HEK293T (cell line): ENCODE results near the gene CNFN.

Experiments used
- CTCF ChIA-PET: fragments of 350-600 bp; formaldehyde crosslinking; extraction: SDS; loops from one replicate; lab custom pipeline; 2021; ENCODE audit warnings: antibody characterized with exemption, inconsistent platforms; lab: Yijun Ruan, JAX
- POLR2A ChIA-PET: fragments of 350-600 bp; formaldehyde crosslinking; extraction: SDS; loops from one replicate; lab custom pipeline; 2020; ENCODE audit warnings: antibody characterized with exemption, inconsistent platforms; lab: Yijun Ruan, JAX
- DNase-seq: peaks from one replicate; pipeline ENCODE4 v3.0.0; 2012; ENCODE audit warnings: mixed read lengths; ENCODE audit errors: extremely low spot score
- ARNT ChIP-seq: fragments of 450-650 bp; IDR thresholded peaks from 2 replicates; pipeline ENCODE4 v1.6.1; 2017; ENCODE audit warnings: mild to moderate bottlenecking
- BHLHE40 ChIP-seq: fragments of 450-650 bp; IDR thresholded peaks from 2 replicates; pipeline ENCODE4 v1.6.1; 2016; ENCODE audit warnings: mild to moderate bottlenecking, moderate library complexity, borderline replicate concordance
- CTBP1 ChIP-seq: fragments of 450-650 bp; IDR thresholded peaks from 2 replicates; pipeline ENCODE4 v1.6.1; 2016; ENCODE audit warnings: borderline replicate concordance
- ELF4 ChIP-seq: fragments of 450-650 bp; IDR thresholded peaks from 2 replicates; pipeline ENCODE4 v1.6.1; 2017; ENCODE audit warnings: antibody characterized with exemption
- FOXA1 ChIP-seq: fragments of 450-650 bp; IDR thresholded peaks from 2 replicates; pipeline ENCODE4 v1.6.1; 2016; ENCODE audit warnings: mild to moderate bottlenecking
- FOXK2 ChIP-seq: fragments of 450-650 bp; IDR thresholded peaks from 2 replicates; pipeline ENCODE4 v1.6.1; 2016; ENCODE audit warnings: mild to moderate bottlenecking
- FOXM1 ChIP-seq: fragments of 450-650 bp; IDR thresholded peaks from 2 replicates; pipeline ENCODE4 v1.6.1; 2017; ENCODE audit warnings: mild to moderate bottlenecking, borderline replicate concordance
- HDGF ChIP-seq: fragments of 450-650 bp; IDR thresholded peaks from 2 replicates; pipeline ENCODE4 v1.6.1; 2017; ENCODE audit warnings: antibody characterized with exemption, borderline replicate concordance
- L3MBTL2 ChIP-seq: fragments of 450-650 bp; conservative IDR thresholded peaks from 2 replicates; pipeline ENCODE4 v1.6.1; 2016; ENCODE audit warnings: mild to moderate bottlenecking
- LEF1 ChIP-seq: fragments of 450-650 bp; IDR thresholded peaks from 2 replicates; pipeline ENCODE4 v1.6.1; 2017; ENCODE audit warnings: mild to moderate bottlenecking, borderline replicate concordance
- NFRKB ChIP-seq: fragments of 450-650 bp; IDR thresholded peaks from 2 replicates; pipeline ENCODE4 v1.6.1; 2016; ENCODE audit warnings: mild to moderate bottlenecking, moderate library complexity
- SP1 ChIP-seq: fragments of 450-650 bp; IDR thresholded peaks from 2 replicates; pipeline ENCODE4 v1.6.1; 2017
- SUZ12 ChIP-seq: fragments of 450-650 bp; IDR thresholded peaks from 2 replicates; pipeline ENCODE4 v1.6.1; 2016; ENCODE audit warnings: mild to moderate bottlenecking
- TARDBP ChIP-seq: fragments of 450-650 bp; IDR thresholded peaks from 2 replicates; pipeline ENCODE4 v1.6.1; 2016
- ZNF384 ChIP-seq: fragments of 450-650 bp; IDR thresholded peaks from 2 replicates; pipeline ENCODE4 v1.6.1; 2016
- TF ChIP-seq, protein P1 (sequence below): fragments of 450-650 bp; IDR thresholded peaks from 2 replicates; pipeline ENCODE4 v1.6.1; 2016

CNFN gene

DNA sequence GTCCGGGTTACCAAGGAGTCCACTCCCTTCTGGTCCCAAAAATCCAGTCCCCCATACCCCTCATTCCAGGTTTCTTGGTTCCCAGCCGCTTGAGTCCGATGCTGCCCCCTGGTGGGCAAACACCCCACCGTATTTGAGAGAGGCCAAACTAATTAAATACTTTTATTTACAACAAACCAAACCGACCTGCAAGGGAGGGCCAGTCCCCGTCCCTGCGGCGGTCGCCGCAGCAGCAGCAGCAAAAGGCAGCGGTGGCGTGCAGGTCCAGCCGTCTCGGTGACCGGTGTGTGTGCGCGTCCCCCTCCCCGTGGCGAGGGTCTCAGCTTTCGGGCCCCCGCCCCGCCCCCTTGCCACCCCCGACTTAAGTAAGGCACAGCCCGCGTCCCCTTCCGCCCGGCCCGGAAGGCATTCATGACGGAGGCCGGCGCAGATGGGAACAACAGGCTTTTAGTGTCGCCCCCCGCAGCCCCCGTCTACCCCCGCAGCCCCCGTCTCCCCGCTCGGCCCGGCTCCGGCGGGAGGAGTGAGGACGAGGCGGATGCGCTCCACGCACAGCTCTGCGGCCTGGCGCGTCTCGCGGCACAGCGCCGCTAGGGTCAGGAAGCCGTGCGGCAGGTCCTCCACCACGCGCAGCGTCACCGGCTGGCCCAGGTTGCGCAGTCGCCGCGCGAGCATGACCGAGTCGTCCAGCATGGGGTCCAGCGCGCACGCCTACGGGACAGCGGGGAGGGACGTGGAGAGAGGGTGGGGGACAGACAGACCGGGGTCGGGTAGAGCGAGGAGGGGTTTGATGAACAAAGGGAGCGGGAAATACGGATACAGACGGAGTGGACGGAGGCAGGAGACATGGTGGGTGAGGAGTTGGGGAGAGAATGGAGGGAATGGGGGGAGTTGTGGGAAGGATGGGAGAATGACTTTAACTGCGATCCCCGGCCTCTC is 11.5 kb upstream of the CNFN start:
- DNase-seq = peak; percentile 70
- CTCF ChIA-PET = interaction anchor here (0.6 kb wide), 1 partner anchor 17 kb away, joined by 3 read pairs; no protein-coding TSS in a partner anchor
- TF ChIP-seq, protein P1, sequence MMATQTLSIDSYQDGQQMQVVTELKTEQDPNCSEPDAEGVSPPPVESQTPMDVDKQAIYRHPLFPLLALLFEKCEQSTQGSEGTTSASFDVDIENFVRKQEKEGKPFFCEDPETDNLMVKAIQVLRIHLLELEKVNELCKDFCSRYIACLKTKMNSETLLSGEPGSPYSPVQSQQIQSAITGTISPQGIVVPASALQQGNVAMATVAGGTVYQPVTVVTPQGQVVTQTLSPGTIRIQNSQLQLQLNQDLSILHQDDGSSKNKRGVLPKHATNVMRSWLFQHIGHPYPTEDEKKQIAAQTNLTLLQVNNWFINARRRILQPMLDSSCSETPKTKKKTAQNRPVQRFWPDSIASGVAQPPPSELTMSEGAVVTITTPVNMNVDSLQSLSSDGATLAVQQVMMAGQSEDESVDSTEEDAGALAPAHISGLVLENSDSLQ = no peak
- TF ChIP-seq FOXA1 (no peak), SP1 (no peak)
- POLR2A ChIA-PET = no interaction called here

GRCh38 chr19:42400404-42400803 is 10.3 kb upstream of the CNFN start:
- TF ChIP-seq ARNT (no peak), ZNF384 (no peak), FOXA1 (no peak), FOXM1 (no peak)
- CTCF ChIA-PET = interaction anchor here (0.7 to 1.2 kb wide), 6 partner anchors 9 to 225 kb away, joined by 3 to 4 read pairs (median 4); no protein-coding TSS in a partner anchor
- no peak for DNase-seq
- POLR2A ChIA-PET = interaction anchor here (0.8 to 1.1 kb wide), 2 partner anchors 12 to 13 kb away, joined by 3 to 4 read pairs; no protein-coding TSS in a partner anchor

- ChIA-PET CTCF (interaction anchor here (0.5 to 1.6 kb wide), 3 partner anchors 17 to 140 kb away, joined by 3 to 5 read pairs (median 4); no protein-coding TSS in a partner anchor), POLR2A (interaction anchor here (0.6 to 3.8 kb wide), 32 partner anchors 10 to 316 kb away, joined by 3 to 50 read pairs (median 5); partner anchors contain the start of gene LIPE)
- TF ChIP-seq L3MBTL2 = peak; percentile 81
- TF ChIP-seq FOXM1 = no peak
- DNase-seq = no peak
These were observed 7.4 kb upstream of the CNFN start for GRCh38 chr19:42397263-42398166.

DNA sequence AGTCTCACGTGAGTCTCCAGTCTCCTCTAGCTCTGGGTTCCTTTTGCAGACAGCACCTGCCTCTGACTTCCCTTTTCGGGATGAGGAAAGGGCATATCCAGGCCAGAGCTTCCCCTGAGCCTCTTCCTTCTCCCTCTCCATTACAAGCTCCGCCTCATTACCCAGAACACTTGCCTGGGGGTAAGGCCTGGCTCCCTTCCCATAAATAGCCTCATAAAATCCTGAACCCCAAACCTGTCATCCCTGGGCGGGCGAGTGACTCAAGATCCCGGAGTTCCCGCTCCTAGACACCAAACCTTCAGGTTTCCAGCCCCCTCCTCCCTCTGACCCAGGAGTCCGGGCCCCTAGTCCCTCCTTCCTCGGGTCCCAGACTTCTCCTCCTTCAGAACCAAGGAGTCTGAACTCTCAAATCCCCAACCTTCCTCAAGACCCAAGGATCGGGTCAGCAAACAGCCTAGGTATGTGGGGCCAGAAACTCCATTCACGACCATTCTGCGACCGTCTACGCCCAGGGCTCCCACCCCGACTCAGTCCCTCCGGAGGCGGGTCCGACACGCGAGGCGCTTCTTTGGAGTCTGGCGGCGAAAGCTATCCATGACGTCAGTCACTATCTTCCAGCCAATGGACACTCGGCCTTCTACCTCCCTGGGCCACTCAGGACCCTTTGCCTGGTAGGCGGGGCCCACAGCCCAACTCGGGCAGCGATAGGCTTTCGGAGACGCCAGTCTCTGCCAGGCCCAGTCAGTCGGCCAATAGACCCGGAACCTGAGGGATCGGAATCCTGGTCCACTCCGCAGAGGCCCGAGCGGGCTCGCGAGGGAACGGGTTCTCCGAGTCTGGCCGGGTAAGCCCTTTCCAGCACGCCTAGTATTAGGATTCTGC is 6.5 kb upstream of the CNFN start:
- peak; percentile 99 for DNase-seq
- POLR2A ChIA-PET = interaction anchor here (0.6 to 3.8 kb wide), 36 partner anchors 9 to 295 kb away, joined by 3 to 50 read pairs (median 4); partner anchors contain the start of gene LIPE
- CTCF ChIA-PET = interaction anchor here (0.5 to 1.6 kb wide), 5 partner anchors 10 to 867 kb away, joined by 3 to 5 read pairs (median 4); no protein-coding TSS in a partner anchor
- TF ChIP-seq FOXA1 (no peak), TARDBP (no peak), NFRKB (no peak), L3MBTL2 (peak; percentile 43), BHLHE40 (no peak), LEF1 (no peak), ELF4 (peak; percentile 51; the same call in 1 of the 2 replicates), FOXM1 (no peak)
- TF ChIP-seq, protein P1 = peak; percentile 99

- TF ChIP-seq FOXK2 = no peak
- TF ChIP-seq FOXA1 = no peak
- TF ChIP-seq NFRKB = no peak
- no peak for TF ChIP-seq ARNT
- TF ChIP-seq HDGF = no peak
- no peak for TF ChIP-seq ELF4
- no peak for TF ChIP-seq BHLHE40
- no peak for TF ChIP-seq LEF1
- no peak for TF ChIP-seq SUZ12
- TF ChIP-seq CTBP1 = no peak
- TF ChIP-seq, protein P1 = no peak
- no peak for TF ChIP-seq ZNF384
- no peak for TF ChIP-seq TARDBP
- TF ChIP-seq SP1 = no peak
- no peak for TF ChIP-seq FOXM1
- no peak for TF ChIP-seq L3MBTL2
- DNase-seq = no peak
- CTCF ChIA-PET = no interaction called here
- POLR2A ChIA-PET = interaction anchor here (0.9 kb wide), 1 partner anchor 9 kb away, joined by 5 read pairs; no protein-coding TSS in a partner anchor
These were observed 4.7 kb upstream of the CNFN start for GRCh38 chr19:42394751-42395150.
